Breast epithelium (tissue), 3 donors: Measurements from ENCODE around the gene COQ8B.

Experiments used
- POLR2A ChIP-seq: fragments of 450-650 bp; IDR thresholded peaks from one replicate; pipeline ENCODE4 v1.6.1; 2016; ENCODE audit warnings: antibody characterized with exemption, mild to moderate bottlenecking, moderate library complexity
- POLR2AphosphoS5 ChIP-seq, 3 donors: sonication (generic); formaldehyde crosslinking; IDR thresholded peaks; one replicate each; pipeline ENCODE4 v1.6.1; 2017; ENCODE audit warnings: antibody characterized with exemption in 3 of 3
- TF ChIP-seq, protein P1 (sequence below), 3 donors: fragments of 450-650 bp; IDR thresholded peaks; one replicate each; pipeline ENCODE4 v1.5.1; 2016 to 2017; ENCODE audit warnings: antibody characterized with exemption in 3 of 3, mild to moderate bottlenecking in 3 of 3, moderate library complexity in 3 of 3

DNA sequence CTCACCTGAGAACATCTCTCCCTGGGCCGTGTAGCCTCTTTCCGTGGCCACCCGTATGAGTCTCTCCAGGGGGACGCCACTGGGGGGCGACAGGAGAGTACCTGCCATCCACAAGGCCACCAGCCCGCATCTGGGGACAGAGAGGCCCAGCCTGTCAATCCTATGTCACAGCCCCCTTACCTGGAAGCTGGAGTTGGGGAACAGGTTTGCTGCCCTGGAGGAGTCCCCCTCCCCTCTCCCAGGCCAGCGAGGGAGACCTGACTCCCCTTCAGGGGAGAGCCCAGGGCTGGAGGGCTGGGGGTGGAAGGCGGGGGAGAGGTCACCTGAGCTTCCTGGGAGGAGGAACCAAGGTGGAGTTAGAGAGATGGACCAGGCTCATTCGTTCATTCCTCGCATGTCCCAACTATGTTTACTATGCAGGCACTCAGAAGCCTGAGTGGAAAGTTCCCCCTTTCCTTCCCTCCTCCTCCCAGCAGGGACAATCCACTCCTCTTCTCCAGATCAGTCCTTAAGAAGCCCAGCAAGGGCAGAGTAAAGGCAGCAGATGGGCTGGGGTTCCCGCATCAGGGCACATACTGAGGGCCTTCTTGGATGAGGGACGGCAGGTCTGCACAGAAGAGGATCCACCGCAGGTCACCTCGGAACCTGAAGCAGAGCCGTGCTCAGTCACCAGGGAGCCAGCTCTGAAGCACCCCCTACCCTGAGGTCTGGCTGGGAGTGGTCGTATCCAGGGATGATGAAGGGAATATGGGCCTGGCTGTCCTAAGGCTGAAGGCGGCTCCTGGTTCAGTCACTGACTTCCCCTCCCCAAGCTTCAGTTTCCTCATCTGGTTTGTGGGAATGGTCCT is 28.1 kb upstream of the COQ8B start:
- TF ChIP-seq, protein P1, sequence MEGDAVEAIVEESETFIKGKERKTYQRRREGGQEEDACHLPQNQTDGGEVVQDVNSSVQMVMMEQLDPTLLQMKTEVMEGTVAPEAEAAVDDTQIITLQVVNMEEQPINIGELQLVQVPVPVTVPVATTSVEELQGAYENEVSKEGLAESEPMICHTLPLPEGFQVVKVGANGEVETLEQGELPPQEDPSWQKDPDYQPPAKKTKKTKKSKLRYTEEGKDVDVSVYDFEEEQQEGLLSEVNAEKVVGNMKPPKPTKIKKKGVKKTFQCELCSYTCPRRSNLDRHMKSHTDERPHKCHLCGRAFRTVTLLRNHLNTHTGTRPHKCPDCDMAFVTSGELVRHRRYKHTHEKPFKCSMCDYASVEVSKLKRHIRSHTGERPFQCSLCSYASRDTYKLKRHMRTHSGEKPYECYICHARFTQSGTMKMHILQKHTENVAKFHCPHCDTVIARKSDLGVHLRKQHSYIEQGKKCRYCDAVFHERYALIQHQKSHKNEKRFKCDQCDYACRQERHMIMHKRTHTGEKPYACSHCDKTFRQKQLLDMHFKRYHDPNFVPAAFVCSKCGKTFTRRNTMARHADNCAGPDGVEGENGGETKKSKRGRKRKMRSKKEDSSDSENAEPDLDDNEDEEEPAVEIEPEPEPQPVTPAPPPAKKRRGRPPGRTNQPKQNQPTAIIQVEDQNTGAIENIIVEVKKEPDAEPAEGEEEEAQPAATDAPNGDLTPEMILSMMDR (IDR thresholded peaks at IDR 0.05): no peak
- no peak for TF ChIP-seq POLR2A
- no peak for TF ChIP-seq POLR2AphosphoS5 (IDR thresholded peaks at IDR 0.05)
